WTC11 (cell line): ENCODE data around the gene USH2A.

ENCODE experiments used
- CTCF ChIP-seq: fragments of 200-600 bp; IDR thresholded peaks from 2 replicates; pipeline ENCODE4 v1.8.0; 2022; ENCODE audit warnings: antibody characterized with exemption
- E2F5 ChIP-seq: sonication (generic); formaldehyde crosslinking; IDR thresholded peaks from 2 replicates; pipeline ENCODE4 v1.8.1; 2022; ENCODE audit warnings: mild to moderate bottlenecking, moderate library complexity, missing genetic modification reagents
- GABPB1 ChIP-seq: sonication (generic); formaldehyde crosslinking; IDR thresholded peaks from 2 replicates; pipeline ENCODE4 v1.8.1; 2023; ENCODE audit warnings: mild to moderate bottlenecking, missing genetic modification reagents
- IRF2 ChIP-seq: sonication (generic); formaldehyde crosslinking; IDR thresholded peaks from 2 replicates; pipeline ENCODE4 v1.8.0; 2022; ENCODE audit warnings: low read depth, missing genetic modification reagents, borderline replicate concordance
- JUN ChIP-seq: sonication (generic); formaldehyde crosslinking; IDR thresholded peaks from 2 replicates; pipeline ENCODE4 v1.8.0; 2023; ENCODE audit warnings: mild to moderate bottlenecking, missing genetic modification reagents
- MAX ChIP-seq: sonication (generic); formaldehyde crosslinking; IDR thresholded peaks from 2 replicates; pipeline ENCODE4 v1.8.0; 2022; ENCODE audit warnings: mild to moderate bottlenecking, missing genetic modification reagents
- NFATC4 ChIP-seq: fragments of 250-450 bp; sonication (Bioruptor Pico); IDR thresholded peaks from 2 replicates; pipeline ENCODE4 v1.9.0; 2021; ENCODE audit warnings: mild to moderate bottlenecking
- SP1 ChIP-seq: sonication (generic); formaldehyde crosslinking; conservative IDR thresholded peaks from 2 replicates; pipeline ENCODE4 v1.8.1; 2022; ENCODE audit warnings: missing genetic modification reagents
- USF2 ChIP-seq: sonication (generic); formaldehyde crosslinking; IDR thresholded peaks from 2 replicates; pipeline ENCODE4 v1.8.1; 2023; ENCODE audit warnings: mild to moderate bottlenecking, missing genetic modification reagents, moderate library complexity
- ZNF121 ChIP-seq: sonication (generic); formaldehyde crosslinking; IDR thresholded peaks from 2 replicates; pipeline ENCODE4 v1.8.0; 2023; ENCODE audit warnings: missing genetic modification reagents
- ZNF263 ChIP-seq: sonication (generic); formaldehyde crosslinking; IDR thresholded peaks from 2 replicates; pipeline ENCODE4 v1.8.1; 2022; ENCODE audit warnings: low read depth, mild to moderate bottlenecking, moderate library complexity, missing genetic modification reagents
- TF ChIP-seq, protein P1 (sequence below): sonication (generic); formaldehyde crosslinking; IDR thresholded peaks from 2 replicates; pipeline ENCODE4 v1.8.1; 2022; ENCODE audit warnings: mild to moderate bottlenecking, missing genetic modification reagents, moderate library complexity, borderline replicate concordance
- TF ChIP-seq, protein P2 (sequence below): sonication (generic); formaldehyde crosslinking; IDR thresholded peaks from 2 replicates; pipeline ENCODE4 v1.8.1; 2023; ENCODE audit warnings: mild to moderate bottlenecking, missing genetic modification reagents

DNA sequence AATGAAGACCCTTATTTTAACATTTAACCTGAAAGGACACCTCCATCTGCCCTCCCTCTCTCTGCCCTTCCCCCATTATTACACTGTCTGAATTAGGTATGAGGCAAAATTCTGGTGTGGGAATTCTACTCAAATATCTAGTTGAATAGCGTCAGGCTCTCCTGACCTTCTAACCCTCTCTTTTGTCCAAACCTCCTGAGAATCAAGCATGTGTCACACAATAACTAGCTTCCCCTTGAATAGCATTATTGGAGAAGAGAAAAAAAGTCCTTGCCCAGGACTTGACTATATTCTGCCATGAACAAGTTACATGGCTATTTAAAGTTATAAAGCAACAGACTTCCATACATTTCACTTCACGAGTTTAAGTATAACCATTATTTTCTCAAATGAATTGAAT, 35.5 kb downstream of the USH2A start:
- TF ChIP-seq MAX (CRISPR knock-in tag) (no peak), CTCF (no peak), ZNF121 (CRISPR knock-in tag) (no peak), ZNF263 (CRISPR knock-in tag) (no peak), IRF2 (CRISPR knock-in tag) (no peak), E2F5 (CRISPR knock-in tag) (no peak), NFATC4 (CRISPR knock-in tag) (no peak), JUN (no peak), USF2 (no peak), GABPB1 (no peak), SP1 (no peak)
- TF ChIP-seq, protein P1, sequence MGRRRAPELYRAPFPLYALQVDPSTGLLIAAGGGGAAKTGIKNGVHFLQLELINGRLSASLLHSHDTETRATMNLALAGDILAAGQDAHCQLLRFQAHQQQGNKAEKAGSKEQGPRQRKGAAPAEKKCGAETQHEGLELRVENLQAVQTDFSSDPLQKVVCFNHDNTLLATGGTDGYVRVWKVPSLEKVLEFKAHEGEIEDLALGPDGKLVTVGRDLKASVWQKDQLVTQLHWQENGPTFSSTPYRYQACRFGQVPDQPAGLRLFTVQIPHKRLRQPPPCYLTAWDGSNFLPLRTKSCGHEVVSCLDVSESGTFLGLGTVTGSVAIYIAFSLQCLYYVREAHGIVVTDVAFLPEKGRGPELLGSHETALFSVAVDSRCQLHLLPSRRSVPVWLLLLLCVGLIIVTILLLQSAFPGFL (CRISPR knock-in tag) = no peak
- TF ChIP-seq, protein P2, sequence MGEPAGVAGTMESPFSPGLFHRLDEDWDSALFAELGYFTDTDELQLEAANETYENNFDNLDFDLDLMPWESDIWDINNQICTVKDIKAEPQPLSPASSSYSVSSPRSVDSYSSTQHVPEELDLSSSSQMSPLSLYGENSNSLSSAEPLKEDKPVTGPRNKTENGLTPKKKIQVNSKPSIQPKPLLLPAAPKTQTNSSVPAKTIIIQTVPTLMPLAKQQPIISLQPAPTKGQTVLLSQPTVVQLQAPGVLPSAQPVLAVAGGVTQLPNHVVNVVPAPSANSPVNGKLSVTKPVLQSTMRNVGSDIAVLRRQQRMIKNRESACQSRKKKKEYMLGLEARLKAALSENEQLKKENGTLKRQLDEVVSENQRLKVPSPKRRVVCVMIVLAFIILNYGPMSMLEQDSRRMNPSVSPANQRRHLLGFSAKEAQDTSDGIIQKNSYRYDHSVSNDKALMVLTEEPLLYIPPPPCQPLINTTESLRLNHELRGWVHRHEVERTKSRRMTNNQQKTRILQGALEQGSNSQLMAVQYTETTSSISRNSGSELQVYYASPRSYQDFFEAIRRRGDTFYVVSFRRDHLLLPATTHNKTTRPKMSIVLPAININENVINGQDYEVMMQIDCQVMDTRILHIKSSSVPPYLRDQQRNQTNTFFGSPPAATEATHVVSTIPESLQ = no peak
